GM12892 (cell line): ENCODE measurements around the gene MRPL20.

ENCODE experiments used
- POLR2A ChIP-seq: IDR thresholded peaks from 2 replicates; pipeline ENCODE4 v1.6.1; 2011; ENCODE audit warnings: low read depth, low read length, control low read depth
- POLR2AphosphoS5 ChIP-seq: IDR thresholded peaks from 2 replicates; pipeline ENCODE4 v1.6.1; 2011; ENCODE audit warnings: low read depth, low read length, control low read depth
- TAF1 ChIP-seq: IDR thresholded peaks from 2 replicates; pipeline ENCODE4 v1.6.1; 2011; ENCODE audit warnings: low read depth, mild to moderate bottlenecking, control low read depth, low read length, borderline replicate concordance

GRCh38 chr1:1406101-1406820 is 832 bp downstream of the MRPL20 start:
- TF ChIP-seq POLR2AphosphoS5 (no peak), POLR2A (no peak), TAF1 (no peak)
